NK-92 (cell line): ENCODE results near the gene BMP6.
"Not testable (repeated sequence)": the region's sequence is repeated elsewhere in the genome, so short reads cannot be mapped to it uniquely, and the experiment has no call there.

Experiments
- DNase-seq: peaks from one replicate; lab custom pipeline; 2025; ENCODE audit not compliant: unreplicated experiment; lab: John Stamatoyannopoulos, UW

BMP6 gene

GRCh38 chr6:7881765-7882500, 156.0 kb downstream of the BMP6 start:
- no peak for DNase-seq

- DNase-seq: no peak
Observed at GRCh38 chr6:7882505-7883257, 156.8 kb downstream of the BMP6 start.

GRCh38 chr6:7883381-7883780, 157.5 kb downstream of the BMP6 start:
- no peak for DNase-seq

GRCh38 chr6:7886132-7886531, 160.2 kb downstream of the BMP6 start:
- no peak for DNase-seq

- DNase-seq: no peak
Observed at GRCh38 chr6:7887278-7887991, 161.5 kb downstream of the BMP6 start.

GRCh38 chr6:7888587-7889357, 162.9 kb downstream of the BMP6 start:
- no peak for DNase-seq

GRCh38 chr6:7891078-7891872, 165.4 kb downstream of the BMP6 start:
- DNase-seq: no peak

GRCh38 chr6:7892367-7892766, 166.5 kb downstream of the BMP6 start:
- not testable (repeated sequence) for DNase-seq

GRCh38 chr6:7893342-7893741, 167.4 kb downstream of the BMP6 start:
- DNase-seq: no peak

- no peak for DNase-seq
Observed at GRCh38 chr6:7894262-7895124, 168.6 kb downstream of the BMP6 start.

GRCh38 chr6:7895125-7895423, 169.2 kb downstream of the BMP6 start:
- no peak for DNase-seq

- DNase-seq: no peak
Observed at GRCh38 chr6:7896465-7896987, 170.6 kb downstream of the BMP6 start.

- no peak for DNase-seq
Observed at GRCh38 chr6:7897461-7898192, 171.7 kb downstream of the BMP6 start.

- not testable (repeated sequence) for DNase-seq
Observed at GRCh38 chr6:7898193-7898586, 172.3 kb downstream of the BMP6 start.

- no peak for DNase-seq
Observed at GRCh38 chr6:7899101-7899888, 173.4 kb downstream of the BMP6 start.

- no peak for DNase-seq
Observed at GRCh38 chr6:7899889-7900213, 174.0 kb downstream of the BMP6 start.

GRCh38 chr6:7900621-7901020, 174.7 kb downstream of the BMP6 start:
- no peak for DNase-seq

GRCh38 chr6:7901056-7901455, 175.2 kb downstream of the BMP6 start:
- no peak for DNase-seq
